Stimulated activated CD8-positive, alpha-beta memory T cell treated with anti-CD3 and anti-CD28 coated beads, Interleukin-2, amount 100 ng/mL, for 48 hours (primary cell): Measurements from ENCODE around the gene KIF17.
"Not testable (repeated sequence)": the region's sequence is repeated elsewhere in the genome, so short reads cannot be mapped to it uniquely, and the experiment has no call there.

Experiments used
- DNase-seq, 2 donors: peaks; one replicate each; pipeline ENCODE4 v3.0.0-alpha.2; 2020; ENCODE audit warnings: low read depth in 2 of 2

Gene KIF17

DNA sequence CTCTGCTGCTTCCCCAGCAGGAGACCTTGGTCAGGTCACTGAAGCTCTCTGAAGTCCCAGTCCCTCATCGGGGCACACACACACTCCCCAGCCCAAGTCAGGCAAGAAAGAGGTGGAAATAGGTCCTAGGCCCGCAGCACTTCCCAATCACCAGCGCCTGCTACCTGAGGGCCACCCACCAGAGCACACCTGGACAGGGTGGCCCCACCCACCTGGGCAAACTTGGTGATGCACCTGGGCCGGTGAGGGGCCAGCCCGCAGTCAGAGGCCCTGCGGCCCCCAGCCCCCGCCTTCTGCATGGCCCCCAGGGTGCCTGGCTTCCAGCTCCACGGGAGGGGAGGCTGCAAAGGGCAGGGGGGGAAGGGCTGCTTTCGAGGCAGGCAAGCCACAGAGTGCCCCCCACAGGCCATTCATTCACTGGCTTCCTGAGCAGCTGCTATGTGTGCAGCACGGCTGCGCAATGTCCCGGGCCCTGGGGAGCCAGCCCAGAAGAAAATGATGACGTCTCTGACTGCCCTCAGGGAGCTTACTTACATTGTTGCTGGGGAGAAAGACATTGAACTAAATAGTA lies 10.0 kb upstream of the KIF17 start:
- no peak for DNase-seq

DNA sequence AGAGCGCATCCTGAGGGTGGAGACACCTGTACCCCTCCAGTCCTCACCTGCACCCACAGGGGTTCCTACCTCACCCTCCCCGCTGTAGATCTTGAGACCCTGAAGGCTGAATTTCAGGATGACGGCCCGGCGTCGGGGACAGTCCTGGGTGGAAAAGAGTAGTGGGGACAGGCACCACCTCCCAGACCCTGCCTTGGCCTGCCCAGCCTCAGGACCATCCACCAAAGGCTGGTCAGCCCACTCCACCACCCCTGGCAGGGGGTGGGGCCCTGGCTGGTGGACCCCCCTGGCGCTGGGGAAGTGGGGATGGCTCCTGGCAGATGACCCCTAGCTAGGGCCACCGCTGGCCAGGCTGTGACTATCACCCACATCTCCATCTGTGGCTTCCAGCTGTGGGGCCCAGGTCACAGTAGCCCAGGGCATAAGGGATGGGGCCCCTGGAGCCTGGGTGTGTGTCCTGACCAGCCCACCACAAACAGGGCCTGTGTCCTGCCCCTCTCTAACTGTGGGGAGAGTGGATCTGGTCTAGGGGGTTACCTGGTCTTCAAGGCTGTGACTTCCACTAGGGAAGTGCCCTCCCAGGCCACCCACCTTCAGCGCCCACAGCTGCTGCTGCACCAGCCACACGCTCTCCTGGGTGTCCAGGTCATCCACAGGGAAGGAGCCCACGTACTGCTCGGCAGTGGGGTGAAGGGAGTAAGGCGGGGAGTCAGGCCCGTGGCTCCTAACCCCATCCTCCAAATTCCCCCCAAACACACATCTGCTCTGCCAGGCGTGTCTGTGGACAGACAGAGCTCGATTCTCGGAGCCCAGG lies 9.3 kb upstream of the KIF17 start:
- DNase-seq = no peak

DNA sequence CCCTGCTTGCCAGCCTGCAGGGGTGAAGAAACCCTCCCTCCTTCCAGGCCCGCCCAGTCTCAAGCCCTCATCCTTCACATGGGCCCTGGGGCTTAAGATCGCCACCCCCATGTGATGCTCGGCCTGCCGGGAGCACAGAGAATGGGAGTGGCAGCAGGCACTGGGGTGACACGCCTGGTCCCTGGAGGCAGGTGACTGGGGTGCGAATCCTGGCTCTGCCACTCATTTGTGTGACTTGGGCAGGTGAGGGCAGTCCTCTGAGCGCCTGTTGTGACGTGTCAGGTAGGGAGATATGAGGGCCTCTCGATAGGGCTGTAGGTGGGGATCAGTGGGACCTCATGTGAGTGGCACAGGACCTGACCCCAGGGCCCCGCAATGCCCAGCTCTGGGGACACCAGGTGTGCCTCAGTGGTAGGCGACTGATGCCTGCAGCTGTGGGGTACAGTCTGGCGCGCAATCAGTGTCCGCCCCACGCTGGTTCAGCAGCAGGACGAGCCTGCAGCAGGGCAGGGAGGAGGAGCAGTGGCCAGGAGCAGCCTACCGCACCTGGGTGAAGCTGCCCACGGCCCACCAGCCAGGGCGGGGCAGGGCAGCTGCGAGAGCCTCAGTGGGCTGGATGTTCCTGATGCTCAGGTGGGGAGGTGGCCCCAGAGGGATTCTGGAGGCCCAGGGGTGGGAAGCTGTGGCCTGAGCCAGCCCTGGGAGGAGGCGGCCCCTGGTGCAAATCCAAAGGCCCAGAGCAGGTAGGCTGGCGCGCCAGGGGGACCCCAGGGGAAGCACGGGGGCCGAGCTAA lies 8.5 kb upstream of the KIF17 start:
- DNase-seq = no peak

DNA sequence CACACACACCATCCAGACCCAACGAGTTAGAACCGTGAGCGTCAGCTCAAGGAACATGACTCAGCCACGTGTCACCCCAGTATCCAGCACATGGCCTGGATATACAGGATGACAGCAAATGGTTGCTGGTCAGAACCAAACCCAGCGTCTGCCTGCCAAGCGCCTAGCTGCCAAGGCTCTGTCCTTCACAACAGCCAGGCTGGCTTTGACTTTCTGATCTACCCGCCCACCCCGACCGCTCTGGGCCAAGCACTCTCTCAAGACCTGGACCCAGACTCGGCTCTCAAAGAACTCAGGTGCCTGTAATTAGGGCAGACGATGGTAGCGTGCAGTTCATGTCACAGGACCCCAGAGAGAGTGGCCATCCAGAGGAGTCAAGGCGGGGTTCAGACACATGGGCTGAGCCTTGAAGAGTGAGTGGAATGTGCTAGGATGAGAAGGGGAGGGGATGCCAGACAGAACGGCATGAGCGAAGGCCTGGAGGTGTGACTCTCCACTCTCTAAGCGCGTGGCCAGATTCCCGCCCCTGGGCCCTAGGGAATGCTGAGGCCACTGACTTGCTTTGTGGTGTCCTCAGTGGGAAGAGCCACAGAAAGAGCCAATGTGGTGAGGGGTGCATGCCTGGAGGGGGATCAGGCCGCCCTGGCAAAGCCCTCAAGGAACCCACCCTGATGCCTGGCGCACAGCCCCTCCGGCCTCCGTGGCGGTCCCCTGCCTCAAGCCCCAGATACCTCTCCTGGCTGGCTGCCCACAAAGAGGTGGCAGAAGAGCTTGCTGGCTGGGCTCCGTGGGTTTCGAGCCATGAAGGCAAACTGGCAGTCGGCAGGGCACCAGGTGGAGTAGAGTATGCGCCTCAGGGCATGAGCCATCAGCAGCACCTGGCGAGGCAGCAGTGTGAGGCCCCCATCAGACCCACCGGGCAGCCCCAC lies 7.6 kb upstream of the KIF17 start:
- no peak for DNase-seq

DNA sequence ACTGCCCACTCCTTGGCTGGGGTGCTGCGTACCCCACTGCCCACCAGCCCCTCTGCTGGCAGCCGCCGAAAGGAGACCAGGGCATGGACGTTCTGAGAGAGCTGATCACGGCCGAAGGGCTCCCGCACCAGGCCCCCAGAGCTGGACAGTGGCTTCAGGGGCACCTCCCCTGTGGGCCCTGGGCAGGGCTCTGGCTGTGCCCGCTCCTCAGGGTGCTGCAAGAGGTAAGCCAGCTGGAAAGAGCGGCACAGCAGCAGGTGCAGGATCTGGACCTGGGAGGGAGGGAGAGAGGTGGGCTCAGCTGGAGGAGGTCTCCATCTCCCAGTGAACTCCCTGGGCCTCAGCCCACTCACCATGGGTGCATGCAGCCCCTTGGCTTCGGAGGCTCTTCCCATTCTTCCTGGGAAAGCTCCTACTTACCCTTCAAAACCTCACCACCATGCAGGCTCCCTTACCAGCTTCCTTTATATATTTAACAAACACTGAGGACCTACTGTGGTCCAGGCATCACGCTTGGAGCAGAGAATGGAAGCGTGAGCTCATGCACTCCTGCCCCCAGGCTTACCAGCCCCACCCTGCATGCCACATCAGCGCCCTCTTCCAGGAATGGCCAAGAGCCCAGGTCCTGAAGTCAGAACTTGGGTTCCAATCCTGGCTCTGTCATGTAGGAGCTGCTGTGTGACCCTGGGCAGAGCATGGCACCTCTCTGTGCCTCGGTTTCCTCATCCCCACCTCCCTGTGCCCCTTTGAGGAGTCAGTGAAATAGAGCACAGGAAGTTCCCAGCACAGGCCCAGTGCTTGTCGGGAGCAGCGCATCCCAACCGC lies 6.8 kb upstream of the KIF17 start:
- DNase-seq = no peak

DNA sequence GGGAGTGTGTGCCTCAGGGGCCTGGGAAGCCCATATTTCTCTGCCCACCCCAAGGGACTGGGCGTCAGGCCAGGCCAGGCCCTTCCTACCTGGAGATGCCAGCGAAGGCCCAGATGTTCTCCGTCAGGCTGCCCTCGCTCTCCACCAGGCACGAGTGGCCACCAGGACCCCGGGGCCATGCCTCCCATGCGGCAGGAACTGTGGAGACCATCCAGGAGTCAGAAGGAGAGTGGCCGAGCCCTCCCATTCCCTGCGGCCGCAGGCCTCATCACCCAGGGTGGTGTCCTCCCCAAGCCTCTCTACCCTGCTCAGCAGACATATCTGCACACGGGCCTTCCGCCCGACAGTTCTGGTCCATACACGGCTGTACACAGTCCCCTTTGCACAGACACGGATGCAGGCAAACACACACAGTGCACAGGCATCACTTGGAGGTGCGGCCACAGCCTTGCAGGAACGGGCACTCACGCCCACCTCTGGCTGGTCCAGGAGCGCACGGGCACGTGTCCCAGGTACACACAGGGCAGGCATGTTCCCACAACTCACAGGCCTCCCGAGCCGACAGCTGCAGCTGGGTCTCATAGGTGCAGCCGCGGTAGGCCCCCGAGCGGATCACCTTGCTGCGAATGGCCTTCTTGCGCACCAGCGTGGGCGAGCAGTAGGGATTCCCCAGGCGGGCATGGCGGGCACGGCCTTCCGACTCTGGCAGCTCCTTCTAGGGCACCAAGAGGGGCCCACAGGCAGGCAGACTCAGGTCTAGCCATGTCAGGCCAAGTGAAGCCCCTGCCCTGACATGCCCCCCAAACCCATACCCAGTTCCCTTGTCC lies 5.9 kb upstream of the KIF17 start:
- no peak for DNase-seq

DNA sequence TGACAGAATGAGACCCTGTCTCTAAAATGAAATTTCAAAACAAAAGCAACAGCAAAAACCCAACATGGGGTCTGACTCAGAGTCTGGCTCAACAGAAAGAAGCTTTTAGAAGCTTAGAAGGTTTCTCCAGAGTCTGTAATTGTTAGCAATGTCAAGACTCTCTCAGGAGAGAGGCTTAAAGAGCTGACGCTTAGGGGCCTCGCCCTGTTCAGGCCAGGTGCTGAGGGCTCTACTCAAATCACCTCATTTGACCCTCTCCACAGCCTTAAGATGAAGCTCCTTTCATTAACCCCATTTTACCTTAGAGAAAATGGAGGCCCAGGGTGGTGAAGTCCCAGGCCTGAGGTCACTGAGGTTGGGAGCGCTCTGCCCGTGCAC lies 5.3 kb upstream of the KIF17 start:
- DNase-seq = no peak

DNA sequence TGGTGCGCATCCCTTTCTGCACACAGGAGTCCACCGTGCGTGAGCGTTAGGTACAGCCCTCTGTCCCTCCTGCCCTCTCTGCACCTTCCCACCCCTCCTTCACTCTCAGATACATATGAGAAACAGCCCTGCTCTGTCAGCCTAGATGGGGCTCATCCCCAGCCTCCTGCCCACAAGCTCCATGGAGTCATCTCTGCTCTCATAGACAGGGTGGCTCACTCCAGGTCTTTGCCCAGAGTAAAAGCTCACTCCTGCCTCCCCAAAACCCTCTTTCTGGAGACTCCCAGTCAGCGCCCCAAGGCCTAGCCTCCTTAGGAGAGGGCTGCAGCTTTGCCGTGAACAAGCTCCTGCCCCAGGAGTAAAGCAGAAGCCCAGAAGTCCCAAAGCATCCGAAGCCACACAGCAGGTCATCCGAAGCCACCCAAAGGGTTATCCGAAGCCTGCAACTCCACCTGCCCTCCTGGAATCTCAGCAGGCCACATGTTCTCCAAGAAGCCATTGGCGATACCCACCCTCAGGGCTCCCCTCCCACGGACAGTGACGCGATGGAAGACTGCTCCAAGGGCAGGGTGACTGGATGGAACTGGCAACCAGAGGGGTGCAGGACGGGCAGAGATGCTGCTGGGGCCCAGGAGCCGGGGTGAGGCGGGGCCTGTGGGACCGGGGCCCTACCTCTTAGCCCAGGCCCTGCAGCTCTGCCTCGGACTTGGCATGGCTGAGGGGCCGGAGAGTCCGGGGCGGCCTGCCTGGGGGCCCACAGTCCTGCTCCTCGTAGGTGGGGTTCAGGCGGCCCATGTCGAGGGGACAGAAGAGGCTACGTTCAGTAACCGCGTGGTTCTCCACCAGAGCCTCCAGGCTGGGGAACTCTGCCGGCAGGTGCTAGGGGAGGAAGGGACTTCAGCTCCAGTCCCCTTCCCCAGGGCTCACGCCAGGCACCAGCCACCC lies 3.6 kb upstream of the KIF17 start:
- DNase-seq = no peak

DNA sequence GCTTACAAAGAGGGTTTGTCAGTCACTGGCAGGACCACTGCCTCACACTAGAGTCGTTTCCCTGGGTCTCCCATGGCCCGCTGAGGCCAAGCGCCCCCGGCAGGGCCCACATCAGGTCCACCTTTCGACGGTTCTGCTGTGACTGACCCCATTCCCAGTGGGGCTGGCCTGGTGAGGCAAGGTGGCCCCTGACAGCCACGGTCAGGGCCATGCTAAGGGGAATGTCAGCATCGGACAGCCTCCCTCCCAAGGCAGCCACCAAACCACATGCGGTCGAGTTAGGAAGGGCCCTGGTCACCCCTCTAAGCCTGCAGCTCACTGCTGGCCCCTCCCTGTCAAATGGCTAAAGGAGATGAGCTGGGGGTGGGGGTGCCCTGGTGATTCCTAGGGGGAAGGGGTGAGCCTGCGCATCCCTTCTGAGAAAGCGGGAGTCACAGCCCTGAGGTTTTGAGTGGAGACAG lies 2.9 kb upstream of the KIF17 start:
- DNase-seq = no peak

DNA sequence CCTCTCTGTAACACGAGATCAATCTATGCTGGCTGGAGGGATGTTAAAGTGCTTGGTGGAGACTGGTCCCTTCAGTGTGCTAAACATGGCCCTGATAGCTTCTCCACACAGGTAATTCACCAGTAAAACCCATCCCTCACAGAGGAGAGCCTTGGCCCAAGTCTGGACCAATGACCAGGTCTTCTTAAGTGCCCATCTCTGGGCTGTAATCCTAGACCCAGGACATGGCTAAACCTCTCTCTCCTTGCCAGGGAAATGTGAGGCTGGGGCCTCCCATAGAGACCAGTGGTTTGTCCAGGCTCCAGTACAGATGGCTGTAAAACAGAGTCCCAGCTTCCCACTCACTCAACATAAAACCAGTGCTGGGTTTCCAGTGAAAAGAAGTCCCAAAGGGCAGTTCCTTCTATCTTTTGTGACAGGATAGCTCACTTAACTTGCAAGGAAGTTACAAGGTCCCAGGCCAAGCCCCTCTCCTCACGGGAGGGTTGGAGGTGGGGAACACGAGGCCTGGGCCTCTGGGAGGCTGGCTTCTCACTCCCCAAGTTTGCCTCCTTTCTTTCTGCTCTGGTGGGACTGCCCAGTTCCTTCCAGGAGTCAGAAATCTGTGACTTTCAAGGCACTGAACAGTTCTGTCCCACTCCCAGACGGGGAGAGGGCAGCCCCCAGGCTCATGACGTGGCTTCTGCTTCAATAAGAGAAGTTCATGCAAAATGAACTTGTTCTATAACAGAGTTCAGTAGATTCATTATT lies 2.2 kb upstream of the KIF17 start:
- no peak for DNase-seq

DNA sequence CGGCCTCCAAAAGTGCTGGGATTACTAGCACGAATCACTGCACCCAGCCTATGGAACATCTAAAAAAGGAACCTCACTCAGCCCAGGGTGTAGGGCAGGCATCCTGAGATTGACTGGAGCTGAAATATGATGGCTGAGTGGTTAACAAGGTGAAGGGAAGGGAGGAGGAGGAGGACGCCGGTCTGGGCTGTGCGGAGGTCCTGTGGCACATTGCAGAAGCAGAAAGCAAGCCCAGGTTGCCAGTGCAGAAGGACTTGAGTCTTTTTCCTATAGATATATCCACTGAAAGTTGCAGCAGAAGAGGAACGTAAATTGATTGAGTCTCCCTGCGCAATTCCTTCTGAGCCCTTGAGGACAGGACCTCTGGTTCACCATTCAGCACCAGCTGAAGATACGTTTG lies 1.5 kb upstream of the KIF17 start:
- DNase-seq = no peak

DNA sequence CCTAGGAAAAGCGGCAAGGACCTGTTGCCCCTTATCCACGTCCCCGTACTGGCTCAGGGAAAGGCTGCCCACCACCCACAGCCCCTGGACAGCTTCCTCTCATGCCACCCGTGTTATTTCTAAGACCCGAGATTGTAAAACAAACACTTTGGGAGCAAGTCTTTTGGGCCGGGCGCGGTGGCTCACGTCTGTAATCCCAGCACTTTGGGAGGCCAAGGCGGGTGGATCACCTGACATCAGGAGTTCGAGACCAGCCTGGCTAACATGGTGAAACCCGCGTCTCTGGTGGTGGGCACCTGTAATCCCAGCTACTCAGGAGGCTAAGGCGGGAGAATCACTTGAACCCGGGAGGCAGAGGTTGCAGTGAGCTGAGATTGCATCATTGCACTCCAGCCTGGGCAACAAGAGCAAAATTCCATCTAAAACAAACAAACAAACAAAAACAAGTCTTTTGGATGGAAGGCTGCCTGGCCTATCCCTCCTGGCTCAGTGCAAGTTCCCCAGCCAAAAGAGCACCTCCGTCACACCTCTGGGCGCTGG lies 606 bp upstream of the KIF17 start:
- DNase-seq = not testable (repeated sequence)

DNA sequence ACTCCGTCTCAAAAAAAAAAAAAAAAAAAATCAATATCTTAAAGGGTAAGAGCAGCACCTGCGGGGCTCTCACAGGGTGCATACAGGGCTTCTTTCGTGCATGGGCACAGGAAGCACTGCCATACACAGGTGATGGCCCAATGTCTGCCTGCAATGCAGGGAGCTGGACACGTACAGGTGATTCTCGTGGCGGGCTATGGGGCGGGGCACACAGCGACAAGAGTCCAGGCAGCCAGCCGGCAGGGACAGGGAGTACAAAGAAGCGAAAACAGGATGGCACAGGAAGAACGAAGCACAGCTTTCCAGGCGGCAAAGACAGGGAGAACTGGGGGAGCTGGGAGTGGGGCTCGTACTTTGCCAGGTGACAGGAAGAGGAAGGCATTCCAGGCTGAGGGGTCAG lies 1.6 kb downstream of the KIF17 start:
- no peak for DNase-seq

DNA sequence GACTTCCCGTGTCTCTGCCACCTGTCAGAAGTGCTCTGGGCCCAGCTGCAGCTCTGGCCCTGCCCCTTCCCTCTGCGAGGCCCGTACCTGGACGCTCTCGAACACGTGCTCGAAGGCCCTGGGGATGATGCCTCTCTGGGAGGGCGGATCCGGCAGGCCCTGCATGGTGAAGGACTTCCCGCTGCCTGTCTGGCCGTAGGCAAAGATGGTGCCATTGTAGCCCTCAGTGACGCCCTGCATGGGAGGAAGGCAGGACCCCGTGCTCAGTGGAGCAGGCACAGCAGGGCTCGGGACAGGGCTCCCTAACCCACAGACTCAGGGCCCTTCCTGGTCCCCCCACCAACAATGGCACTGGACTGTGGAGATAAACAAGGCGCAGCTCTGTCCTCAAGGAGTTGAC lies 2.4 kb downstream of the KIF17 start:
- no peak for DNase-seq

DNA sequence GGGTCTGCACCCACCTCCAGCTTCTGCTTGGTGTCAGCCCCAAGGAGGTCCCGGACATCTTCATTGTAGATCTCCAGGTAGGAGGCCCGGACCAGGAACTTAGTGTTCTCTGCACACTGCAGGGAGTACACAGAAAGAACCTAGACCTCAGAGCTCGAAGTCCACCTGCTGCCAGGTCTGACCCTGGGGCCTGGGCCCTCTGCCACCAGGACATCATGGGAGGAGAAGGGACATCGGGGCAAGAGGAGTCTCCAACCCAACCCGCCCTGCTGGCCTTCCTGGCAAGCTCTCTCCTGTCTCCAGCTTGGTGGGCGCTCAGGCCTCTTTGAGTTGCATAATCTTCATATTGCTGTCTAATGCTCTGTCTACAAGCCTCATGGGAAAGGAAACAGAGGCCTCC lies 4.4 kb downstream of the KIF17 start:
- DNase-seq = no peak

DNA sequence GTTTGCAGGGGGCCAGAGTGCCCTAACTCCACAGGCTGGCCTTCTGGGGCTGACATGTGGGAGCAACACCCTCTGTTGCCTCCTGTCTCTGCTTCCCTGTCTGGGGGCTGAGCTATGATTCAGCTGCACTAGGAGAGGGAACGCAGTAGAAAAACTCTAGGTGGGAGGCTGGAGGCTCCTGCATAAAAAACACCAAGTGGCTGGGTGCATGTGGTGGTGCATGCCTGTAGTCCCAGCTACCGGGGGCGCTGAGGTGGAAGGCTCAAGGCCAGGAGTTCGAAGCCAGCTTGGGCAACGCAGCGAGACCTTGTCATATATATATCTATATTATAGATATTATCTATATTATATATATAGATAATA lies 5.6 kb downstream of the KIF17 start:
- no peak for DNase-seq

DNA sequence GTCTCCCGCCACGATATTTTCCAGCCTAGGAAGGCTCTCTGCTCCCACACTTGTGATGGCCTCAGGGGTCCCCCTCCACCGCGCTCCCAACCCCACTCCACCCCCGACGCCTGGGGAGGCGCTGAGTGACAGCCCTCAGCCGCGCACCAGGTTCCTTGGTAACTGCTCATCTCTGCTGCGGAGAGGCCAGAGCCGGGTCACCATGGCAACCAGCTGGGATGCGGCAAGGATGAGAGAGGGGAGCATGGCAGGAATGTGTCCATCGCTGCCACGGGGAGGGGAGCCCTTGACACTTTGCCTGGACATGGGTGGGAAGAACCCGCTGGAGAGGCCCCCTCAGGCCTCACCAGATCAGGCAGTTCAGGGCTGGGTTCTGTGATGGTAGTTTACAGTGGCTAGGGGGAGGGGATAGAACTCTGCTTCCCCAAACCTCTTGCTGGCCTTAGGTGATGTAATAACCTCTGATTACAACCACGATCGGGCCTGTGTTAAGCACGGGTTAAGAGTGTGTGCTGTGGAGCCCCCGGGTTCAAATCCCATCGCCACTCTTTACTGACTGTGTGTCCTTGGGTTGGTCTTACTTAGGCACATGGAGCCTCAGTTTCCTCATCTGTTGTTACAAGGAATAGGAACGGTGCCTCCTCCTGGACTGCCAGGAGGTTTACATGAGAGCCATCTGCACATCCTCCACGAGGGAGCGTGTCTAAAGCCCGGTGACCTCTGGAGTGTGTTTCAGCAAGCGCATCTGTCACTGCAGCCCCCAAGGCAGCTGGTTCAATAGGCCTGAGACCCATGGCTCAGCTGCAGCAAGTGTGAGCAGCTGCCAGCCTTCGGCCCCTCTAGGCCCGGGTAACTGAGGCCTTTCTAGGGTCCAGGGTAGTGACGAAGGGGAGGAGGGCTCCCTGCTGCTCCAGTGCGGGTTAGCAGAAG lies 6.3 kb downstream of the KIF17 start:
- DNase-seq = no peak
